ENCODE data around the gene TENM4. TPM values are rescaled to one million over a fixed set of nuclear protein-coding genes. Genes with fewer than 3 reads are reported as not detected.

The TENM4 gene
- total and polyA plus RNA-seq, 2 of the 8 experiments (the other 6 are each of a cell fraction or from before 2014, with no cell fraction given): 3.5 to 7.2 TPM

- H3K27ac ChIP-seq (ENCODE audit: low read depth, low read length): no peak overlapping the region
- TF ChIP-seq EP300 (IDR thresholded peaks at IDR 0.05; ENCODE audit: borderline replicate concordance in 1 of 2, low read depth in 2 of 2, low read length in 2 of 2) (no peak), ZNF274 (IDR thresholded peaks at IDR 0.05; ENCODE audit: borderline replicate concordance, extremely low read depth, low read length) (no peak)
Observed at GRCh38 chr11:79419120-79419519, 21.7 kb downstream of the TENM4 start.

More at GRCh38 chr11:79419120-79419519, 21.7 kb downstream of the TENM4 start:
- Histone ChIP-seq H2AFZ (ENCODE audit: low read length) (no peak overlapping the region), H4K20me1 (replicated peaks in 1 of 2; ENCODE audit: control insufficient read depth in 1 of 2, insufficient read depth in 2 of 2, low read length in 2 of 2) (peaks cover 0 to 3% of the 10 kb centered on the region in 2 experiments), H3K4me3 (ENCODE audit: extremely low read depth in 1 of 4, insufficient read depth in 2 of 4, low read depth in 3 of 4, low read length in 4 of 4) (no peak overlapping the region), H3K4me2 (ENCODE audit: insufficient read depth in 1 of 2, low read depth in 2 of 2, low read length in 2 of 2) (no peak overlapping the region), H2BK20ac (ENCODE audit: low read length) (no peak overlapping the region), H3K79me1 (ENCODE audit: low read depth, low read length) (no peaks in the 10 kb centered on the region), H3K23me2 (ENCODE audit: low read depth, low read length) (no peaks in the 10 kb centered on the region), H3K14ac (ENCODE audit: insufficient read length) (no peak overlapping the region), H3K9ac (replicated peaks in 1 of 4; ENCODE audit: extremely low read depth in 1 of 4, low read depth in 3 of 4, low read length in 3 of 4) (no peak overlapping the region), H3K9me3 (ENCODE audit: insufficient read depth in 2 of 2, low read depth in 1 of 2, low read length in 1 of 2) (0 out of 4 replicates have a peak, but pooled peaks cover 2 to 4% of the 10 kb centered on the region in 2 experiments), H4K5ac (ENCODE audit: insufficient read length, low read depth, low read length) (no peak overlapping the region), H2BK120ac (replicated peaks; ENCODE audit: low read depth, low read length) (no peak overlapping the region), H3K4ac (replicated peaks; ENCODE audit: insufficient read length, low read depth, low read length) (no peak overlapping the region), H3K27me3 (replicated peaks in 1 of 4; ENCODE audit: control insufficient read depth in 3 of 4, extremely low read depth in 1 of 4, insufficient read depth in 3 of 4, low read length in 3 of 4) (no peaks in the 10 kb centered on the region; a peak in 1 of 7 replicates), H2BK12ac (ENCODE audit: low read depth, low read length) (0 out of 2 replicates have a peak overlapping the region, but pooled peaks have one; percentile 12), H3K79me2 (ENCODE audit: control insufficient read depth in 1 of 2, insufficient read depth in 2 of 2, low read length in 2 of 2) (no peaks in the 10 kb centered on the region), H3K36me3 (ENCODE audit: control insufficient read depth in 2 of 4, insufficient read depth in 4 of 4, low read length in 3 of 4) (no peaks in the 10 kb centered on the region), H4K91ac (replicated peaks; ENCODE audit: insufficient read length, low read length) (no peak overlapping the region), H3K4me1 (replicated peaks in 1 of 4; ENCODE audit: control insufficient read depth in 3 of 4, insufficient read depth in 4 of 4, low read length in 3 of 4) (0 out of 7 replicates have a peak, but pooled peaks cover 0 to 2% (median under 1%) of the 10 kb centered on the region in 4 experiments), H4K8ac (ENCODE audit: extremely low read depth, insufficient read depth, low read length) (no peak overlapping the region), H2BK15ac (ENCODE audit: low read length) (no peak overlapping the region), H2BK5ac (ENCODE audit: low read depth, low read length) (no peak overlapping the region), H3K23ac (ENCODE audit: insufficient read length) (no peak overlapping the region), H3K18ac (ENCODE audit: extremely low read depth, low read length) (no peak overlapping the region), H2AK5ac (ENCODE audit: low read depth, low read length) (no peak overlapping the region), H3K56ac (replicated peaks; ENCODE audit: insufficient read length, low read depth, low read length) (no peak overlapping the region)
- 93% methylated on average over 5 of the region's 5 CpGs; no CpG with 5 or more reads in 1 of the 2 experiments for WGBS, 2 experiments (ENCODE audit: extremely low coverage in 1 of 2, insufficient coverage in 1 of 2, insufficient read length in 1 of 2, insufficient replicate concordance in 2 of 2, low coverage in 1 of 2, low lambda C conversion rate in 2 of 2, missing lambda C conversion rate in 1 of 2)
- FAIRE-seq (no peak), DNase-seq (ENCODE audit: low read depth in 1 of 2, low spot score in 2 of 2) (no peak)
- POLR2A ChIA-PET (ENCODE audit: partially characterized antibody): no interaction called here
- CTCF ChIA-PET (ENCODE audit: partially characterized antibody): interaction anchor here (1.0 to 7.9 kb wide), 4 partner anchors 9 to 97 kb away, joined by 3 to 56 read pairs (median 22); partner anchors contain the start of gene TENM4
